GM23338 (cell line): ENCODE results near the gene GTF2A1. TPM values are rescaled to one million over a fixed set of nuclear protein-coding genes. Genes with fewer than 3 reads are reported as not detected.

Experiments used
- ATAC-seq: fragments of 200-7000 bp; cut with Tn5 transposase; 3 replicates; pipeline ENCODE4 v1.9.1; 2020
- DNase-seq: peaks from one replicate; pipeline ENCODE4 v3.0.0-alpha.2; 2015; ENCODE audit warnings: low spot score
- H2AFZ ChIP-seq: fragments of 200-600 bp; sonication (generic); 2 replicates; pipeline ENCODE4 v1.8.0; 2016; ENCODE audit warnings: antibody characterized with exemption, mild to moderate bottlenecking, moderate library complexity
- H3F3A ChIP-seq: fragments of 200-600 bp; sonication (generic); replicated peaks from 2 replicates; pipeline ENCODE4 v1.8.0; 2017; ENCODE audit warnings: antibody characterized with exemption, mixed run types, low read depth
- H3K27ac ChIP-seq: fragments of 200-600 bp; sonication (generic); 2 replicates; pipeline ENCODE4 v1.6.1; 2016; ENCODE audit warnings: low read depth
- H3K27me3 ChIP-seq: fragments of 200-600 bp; sonication (generic); 2 replicates; pipeline ENCODE4 v1.8.0; 2016; ENCODE audit warnings: mild to moderate bottlenecking, mixed run types, moderate library complexity; ENCODE audit not compliant: insufficient read depth
- H3K36me3 ChIP-seq: fragments of 200-600 bp; sonication (generic); 2 replicates; pipeline ENCODE4 v1.8.0; 2016; ENCODE audit warnings: mild to moderate bottlenecking; ENCODE audit not compliant: insufficient read depth
- H3K4me1 ChIP-seq: fragments of 200-600 bp; sonication (generic); 2 replicates; pipeline ENCODE4 v1.8.0; 2016; ENCODE audit warnings: mild to moderate bottlenecking, moderate library complexity; ENCODE audit not compliant: insufficient read depth
- H3K4me2 ChIP-seq: fragments of 200-600 bp; sonication (generic); 2 replicates; pipeline ENCODE4 v1.7.1; 2017; ENCODE audit warnings: mixed run types
- H3K4me3 ChIP-seq: fragments of 200-600 bp; sonication (generic); 2 replicates; pipeline ENCODE4 v1.6.1; 2016; ENCODE audit warnings: mixed run types
- H3K79me2 ChIP-seq: fragments of 200-600 bp; sonication (generic); replicated peaks from 2 replicates; pipeline ENCODE4 v1.8.0; 2017; ENCODE audit warnings: mild to moderate bottlenecking; ENCODE audit not compliant: insufficient read depth
- H3K9me2 ChIP-seq: fragments of 200-600 bp; sonication (generic); 2 replicates; pipeline ENCODE4 v1.8.0; 2017; ENCODE audit not compliant: insufficient read depth
- H4K20me1 ChIP-seq: fragments of 200-600 bp; sonication (generic); replicated peaks from 2 replicates; pipeline ENCODE4 v1.8.0; 2017; ENCODE audit warnings: mild to moderate bottlenecking; ENCODE audit not compliant: insufficient read depth
- H3K27ac Mint-ChIP-seq: 2 replicates; pipeline ENCODE4 v1.8.0; 2020; ENCODE audit warnings: inconsistent platforms, mild to moderate bottlenecking, moderate library complexity, mixed read lengths
- H3K27me3 Mint-ChIP-seq: 3 replicates; pipeline ENCODE4 v1.8.0; 2022; ENCODE audit warnings: low read depth, mild to moderate bottlenecking, moderate library complexity, mixed read lengths, inconsistent platforms; ENCODE audit not compliant: insufficient read depth, poor library complexity
- H3K36me3 Mint-ChIP-seq: 3 replicates; pipeline ENCODE4 v1.8.0; 2021; ENCODE audit warnings: low read depth, mild to moderate bottlenecking, inconsistent platforms, moderate library complexity, mixed read lengths
- H3K4me1 Mint-ChIP-seq: 3 replicates; pipeline ENCODE4 v1.8.0; 2020; ENCODE audit warnings: mild to moderate bottlenecking, inconsistent platforms, mixed read lengths
- H3K4me3 Mint-ChIP-seq: 3 replicates; pipeline ENCODE4 v1.8.0; 2021; ENCODE audit warnings: moderate library complexity, mild to moderate bottlenecking, inconsistent platforms, mixed read lengths
- H3K9me3 Mint-ChIP-seq: 3 replicates; pipeline ENCODE4 v1.8.0; 2020; ENCODE audit warnings: moderate library complexity, mild to moderate bottlenecking, inconsistent platforms, mixed read lengths
- CREB1 ChIP-seq: fragments of 250-450 bp; sonication (Bioruptor Pico); IDR thresholded peaks from 2 replicates; pipeline ENCODE4 v1.5.0; 2020; ENCODE audit warnings: low read depth, mild to moderate bottlenecking, moderate library complexity
- CTCF ChIP-seq, 2 experiments: fragments of 200-600 bp in 1 of 2; sonication (generic) in 1 of 2; conservative IDR thresholded peaks; 2 replicates each; pipeline versions ENCODE4 v1.5.1 to v1.6.1; 2016 to 2017; ENCODE audit warnings: antibody characterized with exemption in 2 of 2, low read depth in 2 of 2, mild to moderate bottlenecking in 2 of 2, moderate library complexity in 1 of 2
- ETS1 ChIP-seq: IDR thresholded peaks from 2 replicates; pipeline ENCODE4 v1.6.1; 2016; ENCODE audit warnings: antibody characterized with exemption
- EZH2phosphoT487 ChIP-seq: fragments of 200-600 bp; sonication (generic); IDR thresholded peaks from one replicate; pipeline ENCODE4 v1.8.1; 2018; ENCODE audit warnings: antibody characterized with exemption; ENCODE audit not compliant: unreplicated experiment
- NANOG ChIP-seq: IDR thresholded peaks from 2 replicates; pipeline ENCODE4 v1.6.1; 2016; ENCODE audit warnings: antibody characterized with exemption, borderline replicate concordance
- POLR2AphosphoS5 ChIP-seq: IDR thresholded peaks from 2 replicates; pipeline ENCODE4 v1.6.1; 2016; ENCODE audit warnings: antibody characterized with exemption, low read depth
- STAT1 ChIP-seq: IDR thresholded peaks from one replicate; pipeline ENCODE4 v1.6.1; 2016; ENCODE audit warnings: antibody characterized with exemption; ENCODE audit not compliant: unreplicated experiment
- ZNF114 ChIP-seq: fragments of 250-450 bp; sonication (Bioruptor Pico); IDR thresholded peaks from 2 replicates; pipeline ENCODE4 v1.5.0; 2020; ENCODE audit warnings: mild to moderate bottlenecking, moderate library complexity
- ZNF331 ChIP-seq: fragments of 250-450 bp; sonication (Bioruptor Pico); IDR thresholded peaks from 2 replicates; pipeline ENCODE4 v1.5.0; 2020; ENCODE audit warnings: low read depth, mild to moderate bottlenecking, moderate library complexity
- ZNF462 ChIP-seq: fragments of 250-450 bp; sonication (Bioruptor Pico); IDR thresholded peaks from 2 replicates; pipeline ENCODE4 v1.5.0; 2020; ENCODE audit warnings: mild to moderate bottlenecking, moderate library complexity
- polyA plus RNA-seq: library from polyadenylated mRNA; unstranded; fragments of >200 nt; fragmentation: Nextera tagmentation; extraction: Ambion mirVana; gene quantifications from 2 replicates; pipeline ENCODE4 v1.2.1, GENCODE V29; 2016
- total RNA-seq: library from RNA; depleted of rRNA; stranded (reverse); fragments of >200 nt; shearing (Covaris generic); gene quantifications from 2 replicates; pipeline ENCODE4 v1.2.3, GENCODE V29; 2014

GTF2A1 gene
- total and polyA plus RNA-seq, 2 experiments from 2014 or later: 12.1 to 50.6 TPM

GRCh38 chr14:81187832-81188522, 32.8 kb downstream of the GTF2A1 start:
- H3K27ac ChIP-seq: no peak overlapping the region
- H4K20me1 ChIP-seq: peaks cover 10% of the 10 kb centered on the region
- H3K9me2 ChIP-seq: no peaks in the 10 kb centered on the region
- TF ChIP-seq EZH2phosphoT487: no peak
- no peak for TF ChIP-seq STAT1
- TF ChIP-seq POLR2AphosphoS5: no peak
- no peak for TF ChIP-seq CTCF (conservative IDR thresholded peaks at IDR 0.05; ENCODE audit: low read depth in 2 of 2)
- TF ChIP-seq ETS1: no peak
- no peak for TF ChIP-seq ZNF331
- no peak for TF ChIP-seq ZNF114
- TF ChIP-seq NANOG: no peak
- TF ChIP-seq ZNF462: no peak
- no peak for TF ChIP-seq CREB1 (CRISPR knock-in tag)
- Mint-ChIP-seq H3K9me3 (no peaks in the 10 kb centered on the region), H3K4me1 (no peaks in the 10 kb centered on the region), H3K36me3 (peaks cover 68% of the 10 kb centered on the region), H3K27me3 (no peaks in the 10 kb centered on the region), H3K4me3 (no peak overlapping the region), H3K27ac (no peak overlapping the region)
- H3K4me2 ChIP-seq: no peak overlapping the region
- ATAC-seq: no peak
- no peaks in the 10 kb centered on the region for H3F3A ChIP-seq
- no peak for DNase-seq
- no peaks in the 10 kb centered on the region for H3K27me3 ChIP-seq
- peaks cover 71% of the 10 kb centered on the region for H3K79me2 ChIP-seq
- H3K4me1 ChIP-seq: no peaks in the 10 kb centered on the region
- peaks cover 16% of the 10 kb centered on the region for H3K36me3 ChIP-seq
- no peak overlapping the region for H2AFZ ChIP-seq
- H3K4me3 ChIP-seq: no peak overlapping the region
